ENCODE measurements around the gene FCHO2. TPM values are rescaled to one million over a fixed set of nuclear protein-coding genes. Genes with fewer than 3 reads are reported as not detected.

The FCHO2 gene
- total and polyA plus RNA-seq, 2 of the 4 experiments (the other 2 are of a cell fraction) = 6.1 to 23.5 TPM

GRCh38 chr5:73095564-73096238, 139.9 kb downstream of the FCHO2 start:
- H3K9me3 ChIP-seq (ENCODE audit: control insufficient read depth, insufficient read depth, low read length) = peaks cover 11% of the 10 kb centered on the region
- H3K23ac ChIP-seq (ENCODE audit: low read depth, low read length) = 0 out of 2 replicates have a peak overlapping the region, but pooled peaks have one; percentile 11
- H3K27me3 ChIP-seq (ENCODE audit: control insufficient read depth, insufficient read depth, low read length) = no peaks in the 10 kb centered on the region
- no peaks in the 10 kb centered on the region for H4K20me1 ChIP-seq (ENCODE audit: insufficient read depth, low read length)
- WGBS, 2 experiments (ENCODE audit: extremely low coverage in 2 of 2, insufficient read length in 1 of 2) = no CpG with 5 or more reads among the region's 6 CpGs
- H3K79me1 ChIP-seq (ENCODE audit: low read depth in 1 of 2, low read length in 2 of 2) = no peaks in the 10 kb centered on the region
- no peak overlapping the region for H3K4me3 ChIP-seq (ENCODE audit: insufficient read depth, low read depth, low read length)
- no peak overlapping the region for H4K8ac ChIP-seq (ENCODE audit: low read depth in 2 of 2, low read length in 2 of 2)
- no peak overlapping the region for H4K91ac ChIP-seq (ENCODE audit: insufficient read depth, low read depth, low read length)
- ATAC-seq (ENCODE audit: low read depth) = no peak
- H2BK5ac ChIP-seq (ENCODE audit: low read depth, low read length, poor library complexity, severe bottlenecking) = no peak overlapping the region
- no peak overlapping the region for H2AK9ac ChIP-seq (replicated peaks; ENCODE audit: low read depth, low read length, poor library complexity)
- no TSS peak for BruUV-seq (replicated peaks)
- no peak overlapping the region for H3K18ac ChIP-seq (ENCODE audit: low read depth, low read length)
- H3K9me1 ChIP-seq (ENCODE audit: insufficient read depth, low read length) = 0 out of 2 replicates have a peak, but pooled peaks cover 7% of the 10 kb centered on the region
- no peak overlapping the region for H2AFZ ChIP-seq (replicated peaks; ENCODE audit: low read length, poor library complexity)
- no peak overlapping the region for H2BK15ac ChIP-seq (ENCODE audit: low read depth, low read length)
- no peak overlapping the region for H2BK120ac ChIP-seq (ENCODE audit: low read depth, low read length)
- ChIA-PET CTCF (interaction anchor here (0.7 to 1.6 kb wide), 2 partner anchors 120 to 159 kb away, joined by 3 to 4 read pairs; no protein-coding TSS in a partner anchor), POLR2A (ENCODE audit: unreplicated experiment) (no interaction called here)
- H3K14ac ChIP-seq (replicated peaks; ENCODE audit: low read depth, low read length) = no peak overlapping the region
- H4K5ac ChIP-seq (ENCODE audit: low read depth, low read length) = no peak overlapping the region
- peaks cover 1% of the 10 kb centered on the region; the same call in 1 of the 2 replicates for H3K4me1 ChIP-seq (ENCODE audit: control insufficient read depth, insufficient read depth, low read length)
- H3K4me2 ChIP-seq (ENCODE audit: low read depth, low read length) = no peak overlapping the region
- no peak overlapping the region; the same call in 1 of the 2 replicates for H2AK5ac ChIP-seq (ENCODE audit: low read depth, low read length)
- no peak overlapping the region for H3K4ac ChIP-seq (ENCODE audit: low read depth, low read length)
- H3K27ac ChIP-seq (ENCODE audit: insufficient read depth, low read length) = no peak overlapping the region
- TF ChIP-seq NFE2L2 (IDR thresholded peaks at IDR 0.05; ENCODE audit: low read depth, low read length) = no peak
- TF ChIP-seq CEBPB (IDR thresholded peaks at IDR 0.05; ENCODE audit: low read depth, low read length) = peak; percentile 28; the same call in 1 of the 2 replicates
- no peaks in the 10 kb centered on the region; the same call in 1 of the 2 replicates for H3K36me3 ChIP-seq (ENCODE audit: control insufficient read depth, insufficient read depth, low read length)
- DNase-seq = no peak
- peak overlapping the region; percentile 34; the same call in 1 of the 2 replicates for H2BK20ac ChIP-seq (ENCODE audit: low read depth, low read length)
- no peak overlapping the region for H3K9ac ChIP-seq (ENCODE audit: low read depth, low read length)
- in situ Hi-C loops (cut with MboI; ENCODE audit: low sequenced_read_pairs) (no loop called here), dilution Hi-C loops (cut with HindIII; ENCODE audit: low sequenced_read_pairs, unreplicated experiment) (no loop called here), intact Hi-C loops (cut with micrococcal nuclease) (no loop called here)
- no peak overlapping the region for H3K56ac ChIP-seq (ENCODE audit: extremely low read depth, insufficient read depth, low read length)

All from IMR-90 (cell line).